HG03439 (cell line): Measurements from ENCODE around the gene PRPF39.
A peak's percentile ranks its signal among the peaks of the same experiment; 100 is the strongest.
"Not testable (repeated sequence)": the region's sequence is repeated elsewhere in the genome, so short reads cannot be mapped to it uniquely, and the experiment has no call there.

ENCODE experiments used
- ATAC-seq: cut with Tn5 transposase; IDR thresholded peaks from one replicate; pipeline ENCODE4 v1.9.1; 2021; ENCODE audit warnings: mild to moderate bottlenecking, moderate library complexity; ENCODE audit not compliant: unreplicated experiment

The PRPF39 gene

GRCh38 chr14:45135156-45135555 is 51.2 kb downstream of the PRPF39 start:
- no peak for ATAC-seq

GRCh38 chr14:45135659-45136395 is 51.9 kb downstream of the PRPF39 start, which contains the start of gene FANCM:
Gene FANCM, plus strand, starts transcription at chr14:45135930. Its CDS starts 102 bp downstream, at chr14:45136032.
- ATAC-seq = peak; percentile 42

GRCh38 chr14:45136399-45136798 is 52.5 kb downstream of the PRPF39 start:
- no peak for ATAC-seq

- no peak for ATAC-seq
Observed at GRCh38 chr14:45140661-45141187, 56.8 kb downstream of the PRPF39 start.

GRCh38 chr14:45142083-45142482 is 58.2 kb downstream of the PRPF39 start:
- ATAC-seq = not testable (repeated sequence)

GRCh38 chr14:45144658-45145057 is 60.7 kb downstream of the PRPF39 start:
- no peak for ATAC-seq

- ATAC-seq = no peak
Observed at GRCh38 chr14:45145214-45145613, 61.3 kb downstream of the PRPF39 start.

- ATAC-seq = no peak
Observed at GRCh38 chr14:45149602-45150001, 65.7 kb downstream of the PRPF39 start.

GRCh38 chr14:45150386-45150890 is 66.5 kb downstream of the PRPF39 start:
- ATAC-seq = no peak

GRCh38 chr14:45156067-45156466 is 72.2 kb downstream of the PRPF39 start:
- no peak for ATAC-seq
